Uterine smooth muscle cell (primary cell): ENCODE data around the gene EFEMP2. TPM values are rescaled to one million over a fixed set of nuclear protein-coding genes. Genes with fewer than 3 reads are reported as not detected.

ENCODE experiments used
- total RNA-seq: library from RNA; depleted of rRNA; stranded (reverse); fragments of >200 nt; gene quantifications from 2 replicates; pipeline ENCODE4 v1.2.3, GENCODE V29; 2014

Gene EFEMP2
- 37.7 and 62.2 TPM in 2 replicates for total RNA-seq

GRCh38 chr11:65872586-65873317 is at the start of gene EFEMP2:
TSS of gene EFEMP2 (minus strand) at chr11:65872800. CDS start at chr11:65872354, 446 bp downstream.

DNA sequence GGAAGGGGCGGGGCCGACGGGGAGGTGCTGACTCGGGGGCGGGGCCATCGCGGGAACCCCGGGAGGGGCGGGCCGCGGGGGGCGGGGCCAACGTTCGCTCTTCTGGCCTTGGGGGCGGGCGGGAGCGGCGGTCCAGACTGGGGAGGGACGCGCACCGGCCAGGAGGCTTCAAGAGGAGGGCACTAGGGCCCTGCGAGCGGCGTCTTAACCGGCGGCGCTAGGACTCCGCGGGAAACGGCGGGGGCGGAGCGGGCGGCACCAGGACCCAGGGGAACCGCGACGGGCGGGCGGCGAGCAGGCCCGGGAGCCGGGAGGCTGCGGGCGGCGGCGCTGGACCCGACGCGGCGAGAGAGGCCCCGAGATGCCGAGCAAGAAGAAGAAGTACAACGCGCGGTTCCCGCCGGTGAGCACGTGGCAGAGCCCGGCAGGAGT is 46.6 kb upstream of the EFEMP2 start, which contains the start of gene DRAP1:
DRAP1 (plus strand) TSS at position 286 of the 432 bp plus-strand sequence; CDS start at position 362, 76 bp downstream.

GRCh38 chr11:65918211-65919140 is 45.9 kb upstream of the EFEMP2 start, which contains the start of gene C11orf68:
TSS of gene C11orf68 (minus strand) at chr11:65919062. CDS start at chr11:65919031, 31 bp downstream.

DNA sequence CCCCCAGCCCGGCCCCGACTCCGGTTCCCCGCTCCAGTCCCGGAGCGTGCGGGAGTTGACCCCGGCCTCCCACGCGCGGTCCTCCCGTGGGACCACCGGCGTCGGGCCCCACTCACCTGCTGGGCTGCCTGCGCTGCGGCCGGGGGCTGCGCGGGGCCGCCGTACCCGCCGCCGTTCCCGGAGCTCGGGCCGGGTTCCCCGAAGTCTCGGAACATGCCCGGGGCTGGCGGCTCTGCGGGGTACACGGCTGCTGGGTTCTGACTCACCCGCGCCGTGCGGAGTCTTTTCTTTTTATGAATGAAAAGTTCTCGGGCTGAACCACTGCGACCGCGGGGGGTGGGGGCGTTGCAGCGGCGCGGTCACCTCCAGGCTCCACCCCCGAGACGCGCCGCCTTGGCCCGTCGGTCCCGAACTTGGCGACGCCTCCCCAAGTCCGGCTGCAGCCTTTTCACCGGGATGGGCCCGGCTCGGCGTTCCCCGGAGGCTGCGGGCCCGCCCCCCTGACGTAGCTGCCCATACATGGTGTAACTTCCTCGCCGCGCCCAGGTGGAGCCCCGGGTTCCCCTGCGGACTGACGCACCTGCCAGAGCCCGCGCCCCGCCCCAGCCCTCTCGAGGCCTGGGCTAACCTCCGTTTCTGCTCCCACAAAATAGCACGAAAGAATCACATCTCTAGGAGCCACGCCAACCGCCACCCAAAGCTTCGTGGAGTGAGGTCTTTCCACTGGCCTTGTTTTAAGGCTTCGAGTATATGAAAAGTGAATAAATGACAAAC is 27.7 kb upstream of the EFEMP2 start, which contains the start of gene FOSL1:
FOSL1 (minus strand) TSS at position 264 of the 774 bp plus-strand sequence; CDS start at position 215, 49 bp downstream.

DNA sequence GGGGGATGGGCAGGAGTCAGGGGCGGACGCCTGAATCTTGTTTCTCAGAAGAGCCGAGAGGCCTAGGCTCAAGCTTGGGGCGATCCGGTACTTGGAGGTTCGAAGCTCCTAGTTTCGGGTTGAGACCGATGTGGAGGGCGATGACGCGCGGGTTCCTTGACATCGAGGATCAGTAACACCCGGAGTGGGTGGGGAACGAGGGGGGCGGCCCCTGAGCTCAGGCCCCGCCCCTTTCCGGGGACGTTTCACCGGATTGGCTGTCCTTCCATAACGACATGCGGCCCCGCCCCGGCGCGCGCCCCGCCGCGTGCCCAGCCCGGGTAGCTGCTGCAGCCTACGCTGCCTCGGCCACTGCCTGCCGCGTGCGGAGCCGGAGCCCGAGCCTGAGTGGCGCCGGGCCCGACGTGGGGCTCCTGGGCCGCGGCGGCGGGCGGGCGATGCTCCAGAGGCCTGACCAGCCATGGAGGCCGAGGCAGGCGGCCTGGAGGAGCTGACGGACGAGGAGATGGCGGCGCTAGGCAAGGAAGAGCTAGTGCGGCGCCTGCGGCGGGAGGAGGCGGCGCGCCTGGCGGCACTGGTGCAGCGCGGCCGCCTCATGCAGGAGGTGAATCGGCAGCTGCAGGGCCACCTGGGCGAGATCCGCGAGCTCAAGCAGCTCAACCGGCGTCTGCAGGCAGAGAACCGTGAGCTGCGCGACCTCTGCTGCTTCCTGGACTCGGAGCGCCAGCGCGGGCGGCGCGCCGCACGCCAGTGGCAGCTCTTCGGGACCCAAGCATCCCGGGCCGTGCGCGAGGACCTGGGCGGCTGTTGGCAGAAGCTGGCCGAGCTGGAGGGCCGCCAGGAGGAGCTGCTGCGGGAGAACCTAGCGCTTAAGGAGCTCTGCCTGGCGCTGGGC is 18.0 kb upstream of the EFEMP2 start, which contains the start of gene CCDC85B:
CCDC85B (plus strand) TSS at position 350 of the 895 bp plus-strand sequence; CDS start at position 461, 111 bp downstream.

GRCh38 chr11:65888163-65888814 is 15.7 kb upstream of the EFEMP2 start, which contains the start of gene FIBP:
TSS of gene FIBP (minus strand) at chr11:65888471. CDS start at chr11:65888418, 53 bp downstream.

DNA sequence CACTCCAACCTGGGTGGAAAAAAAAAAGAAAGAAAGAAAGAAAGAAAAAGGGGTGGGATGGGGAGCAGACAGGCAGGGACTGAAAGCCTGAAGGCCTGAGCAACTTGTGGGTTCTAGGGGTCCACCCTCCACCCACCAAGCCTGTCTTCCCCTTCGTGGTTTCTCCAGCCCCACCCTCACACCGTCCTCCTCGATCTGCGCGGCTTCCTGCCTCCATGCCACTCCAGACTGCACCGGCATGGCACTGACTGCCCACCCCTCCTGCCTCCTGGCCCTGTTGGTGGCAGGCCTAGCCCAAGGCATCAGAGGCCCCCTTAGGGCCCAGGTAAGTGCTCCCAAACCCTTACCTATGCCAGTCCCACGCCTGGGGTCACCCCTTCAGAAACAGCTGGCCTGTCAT is 7.0 kb upstream of the EFEMP2 start, which contains the start of gene CTSW:
CTSW (plus strand) TSS at position 221 of the 400 bp plus-strand sequence; CDS start at position 239, 18 bp downstream.

DNA sequence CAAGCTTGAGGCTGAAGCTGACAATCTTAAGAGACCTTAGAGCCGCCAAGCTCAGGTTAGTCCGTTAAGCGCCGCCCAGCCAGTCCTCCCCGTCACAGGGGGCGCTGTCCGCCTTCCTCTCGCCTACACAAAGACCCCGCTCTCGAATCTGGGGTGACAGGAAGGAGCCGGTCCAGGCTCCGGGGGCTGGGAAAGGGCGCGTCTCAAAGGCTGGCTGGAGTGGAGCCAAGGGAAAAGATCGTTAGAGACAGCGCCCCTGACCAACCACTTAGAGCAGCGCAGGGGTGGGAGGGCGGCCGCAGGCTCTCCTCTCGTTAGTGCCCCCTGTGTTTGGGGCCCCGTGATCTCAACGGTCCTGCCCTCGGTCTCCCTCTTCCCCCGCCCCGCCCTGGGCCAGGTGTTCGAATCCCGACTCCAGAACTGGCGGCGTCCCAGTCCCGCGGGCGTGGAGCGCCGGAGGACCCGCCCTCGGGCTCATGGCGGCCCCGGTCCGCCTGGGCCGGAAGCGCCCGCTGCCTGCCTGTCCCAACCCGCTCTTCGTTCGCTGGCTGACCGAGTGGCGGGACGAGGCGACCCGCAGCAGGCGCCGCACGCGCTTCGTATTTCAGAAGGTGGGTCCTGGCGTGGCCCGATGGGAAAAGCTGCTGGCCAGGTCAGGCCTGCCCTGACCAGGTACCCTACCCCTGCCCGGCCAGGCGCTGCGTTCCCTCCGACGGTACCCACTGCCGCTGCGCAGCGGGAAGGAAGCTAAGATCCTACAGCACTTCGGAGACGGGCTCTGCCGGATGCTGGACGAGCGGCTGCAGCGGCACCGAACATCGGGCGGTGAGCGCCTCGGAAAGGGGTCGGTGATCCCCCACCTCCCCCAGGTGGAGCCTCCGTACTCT is 12.1 kb downstream of the EFEMP2 start, which contains the start of gene MUS81:
MUS81 (plus strand) TSS at position 156 of the 887 bp plus-strand sequence; CDS start at position 477, 321 bp downstream.

DNA sequence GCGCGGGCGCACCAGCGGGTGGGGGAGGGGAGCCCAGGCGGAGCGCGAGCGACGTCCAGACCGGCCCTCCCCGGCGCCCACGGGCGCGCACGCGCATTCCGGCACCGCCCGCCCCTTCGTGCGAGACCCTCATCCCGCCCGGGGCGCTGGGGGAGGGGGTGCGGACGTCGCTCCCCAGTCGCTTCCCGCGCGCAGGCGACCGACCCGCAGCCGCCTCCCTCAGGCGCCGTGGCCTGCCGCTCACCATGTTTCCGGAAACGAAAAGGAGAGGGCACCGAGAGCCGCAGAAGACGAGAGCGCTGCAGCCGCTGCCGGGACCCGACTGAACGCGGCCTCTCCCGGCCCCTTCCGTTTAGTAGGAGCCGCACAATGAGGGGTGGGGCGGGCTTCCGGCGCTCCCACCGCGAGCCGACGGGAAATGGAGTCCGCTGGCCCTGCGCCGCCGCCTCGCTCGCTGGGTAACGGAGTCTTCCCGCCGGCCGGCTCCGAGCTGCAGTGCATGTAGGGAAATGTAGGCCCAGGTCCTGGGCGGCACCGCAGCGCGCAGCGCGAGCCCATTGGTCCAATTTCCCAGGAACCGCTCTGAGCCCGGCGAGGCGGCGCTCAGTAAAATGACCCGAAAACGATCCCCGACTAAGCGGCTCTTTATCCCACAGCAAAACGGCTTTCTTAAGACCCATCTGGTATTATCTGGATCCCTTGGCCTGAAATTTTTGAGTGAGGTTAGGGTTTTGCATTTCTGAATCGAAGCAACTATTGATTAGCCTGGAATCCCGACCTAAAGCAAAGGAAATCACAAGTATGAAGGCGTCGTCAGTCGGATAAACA is 14.5 kb downstream of the EFEMP2 start, which contains the start of gene CFL1:
CFL1 (minus strand) TSS at position 328 of the 828 bp plus-strand sequence; CDS start at position 247, 81 bp downstream.

DNA sequence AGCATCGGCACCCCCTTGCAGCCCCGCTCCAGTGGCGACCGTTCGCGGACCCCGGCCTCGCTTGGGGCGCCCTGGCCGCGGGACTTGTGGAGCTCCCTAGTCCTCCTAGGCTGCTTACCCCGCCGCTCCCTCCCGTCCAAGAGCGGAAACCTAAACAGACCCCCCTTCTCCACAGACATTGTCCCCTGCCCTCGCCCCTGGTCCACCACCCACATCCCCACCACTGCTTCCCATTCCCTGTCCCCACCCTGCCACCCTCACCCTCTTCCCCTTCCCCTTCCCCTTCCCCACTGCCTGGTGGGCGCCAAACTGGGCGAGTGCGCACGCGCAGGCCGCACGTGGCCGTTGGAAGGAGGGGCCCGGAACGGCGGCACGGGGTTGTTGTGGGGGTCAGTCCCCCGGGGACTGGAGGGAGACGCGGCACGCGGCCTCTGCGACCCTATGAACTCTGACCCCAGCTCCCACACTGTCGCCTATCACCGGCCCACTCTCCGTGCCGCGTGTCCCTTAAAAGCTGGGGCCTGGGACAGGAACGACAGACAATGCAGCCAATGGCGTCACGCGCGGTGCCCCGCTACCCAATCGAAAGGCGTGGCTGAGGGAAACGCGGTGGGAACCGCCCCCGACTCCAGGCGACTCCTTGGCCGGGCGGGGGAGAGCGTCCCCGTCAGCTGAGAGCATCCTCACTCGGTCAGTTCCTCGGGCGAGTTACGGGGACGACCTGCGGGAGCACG is 39.1 kb downstream of the EFEMP2 start, which contains the start of gene SNX32:
SNX32 (plus strand) TSS at position 667 of the 734 bp plus-strand sequence. CDS start 103 bp downstream, outside the sequence.

Other genes starting within 250 kb of the EFEMP2 start
- 20.6 and 30.1 TPM in 2 replicates for gene SIPA1, start 234.7 kb downstream of the EFEMP2 start, total RNA-seq
- gene RELA, start 209.9 kb downstream of the EFEMP2 start, total RNA-seq, result 16.0 and 17.9 TPM in 2 replicates
- gene KAT5, start 160.5 kb downstream of the EFEMP2 start, total RNA-seq, result 44.0 and 51.5 TPM in 2 replicates
- gene RNASEH2C, start 152.0 kb downstream of the EFEMP2 start, total RNA-seq, result 55.6 and 59.7 TPM in 2 replicates
- gene AP5B1, start 91.8 kb downstream of the EFEMP2 start, total RNA-seq, result 6.5 and 8.0 TPM in 2 replicates
- gene OVOL1, start 85.7 kb downstream of the EFEMP2 start, total RNA-seq, result not detected in 2 replicates
- 0.44 and 0.75 TPM in 2 replicates for gene SNX32, start 38.8 kb downstream of the EFEMP2 start, total RNA-seq
- 904 and 1,254 TPM in 2 replicates for gene CFL1, start 14.6 kb downstream of the EFEMP2 start, total RNA-seq
- gene MUS81, start 12.4 kb downstream of the EFEMP2 start, total RNA-seq, result 61.0 and 61.1 TPM in 2 replicates
- 0.12 TPM in 1 of 2 replicates, not detected in the other for gene CTSW, start 7.0 kb upstream of the EFEMP2 start, total RNA-seq
- 185 and 189 TPM in 2 replicates for gene FIBP, start 15.7 kb upstream of the EFEMP2 start, total RNA-seq
- 93.9 and 99.7 TPM in 2 replicates for gene CCDC85B, start 17.9 kb upstream of the EFEMP2 start, total RNA-seq
- gene FOSL1, start 27.6 kb upstream of the EFEMP2 start, total RNA-seq, result 21.4 and 63.9 TPM in 2 replicates
- gene C11orf68, start 46.3 kb upstream of the EFEMP2 start, total RNA-seq, result 28.2 and 37.5 TPM in 2 replicates
- gene DRAP1, start 46.6 kb upstream of the EFEMP2 start, total RNA-seq, result 313 and 580 TPM in 2 replicates
- gene TSGA10IP, start 72.7 kb upstream of the EFEMP2 start, total RNA-seq, result 0.11 and 0.37 TPM in 2 replicates
- gene SART1, start 88.9 kb upstream of the EFEMP2 start, total RNA-seq, result 66.6 and 68.2 TPM in 2 replicates
- 31.2 and 42.6 TPM in 2 replicates for gene EIF1AD, start 129.4 kb upstream of the EFEMP2 start, total RNA-seq
- 19.3 and 20.2 TPM in 2 replicates for gene BANF1, start 129.7 kb upstream of the EFEMP2 start, total RNA-seq
- not detected in 2 replicates for gene CST6, start 139.2 kb upstream of the EFEMP2 start, total RNA-seq
- gene CATSPER1, start 153.7 kb upstream of the EFEMP2 start, total RNA-seq, result under 0.01 TPM in 1 of 2 replicates, not detected in the other
- gene GAL3ST3, start 176.4 kb upstream of the EFEMP2 start, total RNA-seq, result 0.12 TPM in 1 of 2 replicates, not detected in the other
- gene SF3B2, start 179.6 kb upstream of the EFEMP2 start, total RNA-seq, result 157 and 183 TPM in 2 replicates
- gene PACS1, start 197.5 kb upstream of the EFEMP2 start, total RNA-seq, result 25.8 and 34.7 TPM in 2 replicates